ENCODE data around the gene VEGFC.
A peak's percentile ranks its signal among the peaks of the same experiment; 100 is the strongest.

The VEGFC gene

DNA sequence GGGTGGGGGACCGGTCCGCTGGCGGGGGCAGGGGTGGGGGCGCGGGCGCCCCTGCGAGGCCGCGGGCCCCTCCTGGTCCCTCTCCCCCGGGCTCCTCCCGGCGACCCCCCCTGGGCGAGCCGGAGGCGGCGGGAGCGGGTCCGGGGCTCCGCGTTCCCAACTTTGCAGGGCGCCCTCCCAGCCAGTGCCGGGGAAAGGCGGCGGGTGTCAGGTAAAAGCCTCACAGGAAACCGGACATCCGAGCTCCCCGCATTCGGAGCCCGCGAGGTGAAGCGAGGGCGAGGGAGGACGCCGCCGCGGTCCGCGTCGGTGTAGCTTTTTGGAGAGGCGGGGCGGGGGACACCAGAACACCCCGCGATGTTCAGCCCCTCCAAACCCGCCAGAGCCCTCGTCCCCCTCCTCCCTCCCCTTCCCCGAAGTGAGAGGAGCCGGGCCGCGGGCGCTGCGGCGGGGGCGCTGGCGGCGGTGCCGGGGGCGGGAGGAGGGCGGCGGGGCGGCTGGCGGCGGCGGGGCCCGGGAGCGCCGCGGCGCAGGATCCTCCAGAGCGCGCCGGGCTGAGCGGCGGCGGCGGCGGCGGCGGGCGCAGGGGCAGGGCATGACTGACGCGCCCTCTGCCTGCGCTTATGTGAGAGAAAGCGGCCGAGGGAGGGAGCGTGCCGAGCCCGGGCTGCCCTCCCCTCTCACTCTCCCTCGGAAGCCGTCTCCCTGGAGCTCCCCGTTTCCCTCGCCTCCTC is at the start of gene VEGFC:
VEGFC (minus strand) TSS at position 597 of the 734 bp plus-strand sequence. CDS start 611 bp downstream, outside the sequence.
- no peaks in the 10 kb centered on the region for H3K79me2 ChIP-seq (ENCODE audit: insufficient read depth, low read length)
- H2AFZ ChIP-seq (ENCODE audit: low read length), result peak within 1 kb of the TSS; percentile 45; the same call in 1 of the 2 replicates
- H3K9me2 ChIP-seq (replicated peaks; ENCODE audit: low read depth, low read length), result no peaks in the 10 kb centered on the region
- no peak for TF ChIP-seq CTCF (conservative IDR thresholded peaks at IDR 0.05; ENCODE audit: low read length)
- no peak for TF ChIP-seq EZH2phosphoT487 (IDR thresholded peaks at IDR 0.05; ENCODE audit: borderline replicate concordance)
- peaks cover 3% of the 10 kb centered on the region for H3K4me1 ChIP-seq (ENCODE audit: insufficient read depth, low read length, poor library complexity, severe bottlenecking)
- H3K36me3 ChIP-seq (ENCODE audit: insufficient read depth, low read length), result no peaks in the 10 kb centered on the region
- no peaks in the 10 kb centered on the region for H3F3A ChIP-seq (ENCODE audit: low read depth)
- peaks cover 7% of the 10 kb centered on the region for H3K27me3 ChIP-seq (ENCODE audit: insufficient read depth, low read length, poor library complexity, severe bottlenecking)
- H4K20me1 ChIP-seq (ENCODE audit: insufficient read depth, low read length, poor library complexity, severe bottlenecking), result no peaks in the 10 kb centered on the region
- H3K9ac ChIP-seq (ENCODE audit: low read depth, low read length, poor library complexity, severe bottlenecking), result no peak within 1 kb of the TSS
- peak within 1 kb of the TSS; percentile 65 for H3K4me2 ChIP-seq (ENCODE audit: low read depth, low read length, poor library complexity, severe bottlenecking)
- H3K9me3 ChIP-seq (ENCODE audit: insufficient read depth, low read depth, low read length), result no peaks in the 10 kb centered on the region
- peak within 1 kb of the TSS; percentile 57 for H3K4me3 ChIP-seq (ENCODE audit: low read length, poor library complexity, severe bottlenecking)

- no peaks in the 10 kb centered on the region for H3K36me3 ChIP-seq (ENCODE audit: insufficient read depth, low read length)
- H3K4me2 ChIP-seq (ENCODE audit: low read depth, low read length, poor library complexity, severe bottlenecking), result no peak overlapping the region
Measured at GRCh38 chr4:176841711-176842112, 49.0 kb upstream of the VEGFC start.

DNA sequence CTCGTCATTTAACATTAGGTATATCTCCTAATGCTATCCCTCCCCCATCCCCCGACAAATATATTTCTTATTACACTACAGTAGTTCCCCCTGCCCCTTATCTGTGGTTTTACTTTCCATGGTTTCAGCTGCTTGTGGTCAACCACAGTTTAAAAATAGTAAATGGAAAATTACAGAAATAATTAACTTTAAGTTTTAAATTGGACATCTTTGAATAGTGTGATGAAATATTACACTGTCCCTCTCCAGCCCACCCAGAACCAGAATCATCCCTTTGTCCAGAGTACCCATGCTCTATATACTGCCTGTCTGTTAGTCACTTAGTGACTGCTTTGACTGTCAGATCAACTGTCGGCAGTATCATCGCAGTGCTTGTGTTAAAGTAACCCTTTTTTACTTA is 47.4 kb upstream of the VEGFC start:
- peaks cover 4% of the 10 kb centered on the region for H3K4me1 ChIP-seq (ENCODE audit: insufficient read depth, low read length, poor library complexity, severe bottlenecking)
- H3K9me2 ChIP-seq (replicated peaks; ENCODE audit: low read depth, low read length), result no peaks in the 10 kb centered on the region
- H3K4me2 ChIP-seq (ENCODE audit: low read depth, low read length, poor library complexity, severe bottlenecking), result peak overlapping the region; percentile 17
- no peak overlapping the region for H3K9ac ChIP-seq (ENCODE audit: low read depth, low read length, poor library complexity, severe bottlenecking)
- H3K27me3 ChIP-seq (ENCODE audit: insufficient read depth, low read length, poor library complexity, severe bottlenecking), result no peaks in the 10 kb centered on the region
- H3K4me3 ChIP-seq (ENCODE audit: low read length, poor library complexity, severe bottlenecking), result no peak overlapping the region
- TF ChIP-seq EZH2phosphoT487 (IDR thresholded peaks at IDR 0.05; ENCODE audit: borderline replicate concordance) (no peak), CTCF (conservative IDR thresholded peaks at IDR 0.05; ENCODE audit: low read length) (no peak)
- no peak overlapping the region for H2AFZ ChIP-seq (ENCODE audit: low read length)
- no peaks in the 10 kb centered on the region for H4K20me1 ChIP-seq (ENCODE audit: insufficient read depth, low read length, poor library complexity, severe bottlenecking)
- H3K36me3 ChIP-seq (ENCODE audit: insufficient read depth, low read length), result no peaks in the 10 kb centered on the region
- no peaks in the 10 kb centered on the region for H3K79me2 ChIP-seq (ENCODE audit: insufficient read depth, low read length)
- no peaks in the 10 kb centered on the region for H3F3A ChIP-seq (ENCODE audit: low read depth)
- no peaks in the 10 kb centered on the region for H3K9me3 ChIP-seq (ENCODE audit: insufficient read depth, low read depth, low read length)

More at GRCh38 chr4:176841711-176842112, 49.0 kb upstream of the VEGFC start:
- no peaks in the 10 kb centered on the region for H3F3A ChIP-seq (ENCODE audit: low read depth)
- H3K9me2 ChIP-seq (replicated peaks; ENCODE audit: low read depth, low read length), result no peaks in the 10 kb centered on the region
- no peaks in the 10 kb centered on the region for H3K79me2 ChIP-seq (ENCODE audit: insufficient read depth, low read length)
- H3K9me3 ChIP-seq (ENCODE audit: insufficient read depth, low read depth, low read length), result no peaks in the 10 kb centered on the region
- H2AFZ ChIP-seq (ENCODE audit: low read length), result no peak overlapping the region
- H4K20me1 ChIP-seq (ENCODE audit: insufficient read depth, low read length, poor library complexity, severe bottlenecking), result no peaks in the 10 kb centered on the region
- peaks cover 4% of the 10 kb centered on the region for H3K4me1 ChIP-seq (ENCODE audit: insufficient read depth, low read length, poor library complexity, severe bottlenecking)
- TF ChIP-seq EZH2phosphoT487 (IDR thresholded peaks at IDR 0.05; ENCODE audit: borderline replicate concordance), result no peak
- no peak for TF ChIP-seq CTCF (conservative IDR thresholded peaks at IDR 0.05; ENCODE audit: low read length)
- no peaks in the 10 kb centered on the region for H3K27me3 ChIP-seq (ENCODE audit: insufficient read depth, low read length, poor library complexity, severe bottlenecking)
- H3K4me3 ChIP-seq (ENCODE audit: low read length, poor library complexity, severe bottlenecking), result no peak overlapping the region
- no peak overlapping the region for H3K9ac ChIP-seq (ENCODE audit: low read depth, low read length, poor library complexity, severe bottlenecking)
